Measurements from ENCODE around the gene DPYD.

Gene DPYD

GRCh38 chr1:97091263-97091662 is 829.6 kb downstream of the DPYD start:
- no peak for TF ChIP-seq CTCF (IDR thresholded peaks at IDR 0.05; ENCODE audit: extremely low read depth, insufficient read depth, missing control alignments)
- in situ Hi-C loops (cut with MboI; ENCODE audit: low pct_unique_long_range_greater_than_20kb, low sequenced_read_pairs, unreplicated experiment) = no loop called here
- no peak for DNase-seq (ENCODE audit: low spot score)

GRCh38 chr1:97090725-97091124 is 830.1 kb downstream of the DPYD start:
- in situ Hi-C loops (cut with MboI; ENCODE audit: low pct_unique_long_range_greater_than_20kb, low sequenced_read_pairs, unreplicated experiment) = no loop called here
- TF ChIP-seq CTCF (IDR thresholded peaks at IDR 0.05; ENCODE audit: extremely low read depth, insufficient read depth, missing control alignments) = no peak
- DNase-seq (ENCODE audit: low spot score) = no peak

- TF ChIP-seq CTCF (IDR thresholded peaks at IDR 0.05; ENCODE audit: extremely low read depth, insufficient read depth, missing control alignments) = no peak
- in situ Hi-C loops (cut with MboI; ENCODE audit: low pct_unique_long_range_greater_than_20kb, low sequenced_read_pairs, unreplicated experiment) = no loop called here
- no peak for DNase-seq (ENCODE audit: low spot score)
Observed at GRCh38 chr1:97089173-97089572, 831.7 kb downstream of the DPYD start.

GRCh38 chr1:97088391-97088790 is 832.4 kb downstream of the DPYD start:
- TF ChIP-seq CTCF (IDR thresholded peaks at IDR 0.05; ENCODE audit: extremely low read depth, insufficient read depth, missing control alignments) = no peak
- in situ Hi-C loops (cut with MboI; ENCODE audit: low pct_unique_long_range_greater_than_20kb, low sequenced_read_pairs, unreplicated experiment) = no loop called here
- no peak for DNase-seq (ENCODE audit: low spot score)

- in situ Hi-C loops (cut with MboI; ENCODE audit: low pct_unique_long_range_greater_than_20kb, low sequenced_read_pairs, unreplicated experiment) = no loop called here
- no peak for TF ChIP-seq CTCF (IDR thresholded peaks at IDR 0.05; ENCODE audit: extremely low read depth, insufficient read depth, missing control alignments)
- no peak for DNase-seq (ENCODE audit: low spot score)
Observed at GRCh38 chr1:97084546-97084945, 836.3 kb downstream of the DPYD start.

- no peak for TF ChIP-seq CTCF (IDR thresholded peaks at IDR 0.05; ENCODE audit: extremely low read depth, insufficient read depth, missing control alignments)
- no peak for DNase-seq (ENCODE audit: low spot score)
- in situ Hi-C loops (cut with MboI; ENCODE audit: low pct_unique_long_range_greater_than_20kb, low sequenced_read_pairs, unreplicated experiment) = no loop called here
Observed at GRCh38 chr1:97082160-97082848, 838.5 kb downstream of the DPYD start.

Measured in GM13977 (cell line).